HEK293T (cell line): ENCODE results near the gene PIBF1.

Experiments used
- ARNT ChIP-seq: fragments of 450-650 bp; IDR thresholded peaks from 2 replicates; pipeline ENCODE4 v1.6.1; 2017; ENCODE audit warnings: mild to moderate bottlenecking
- ELF4 ChIP-seq: fragments of 450-650 bp; IDR thresholded peaks from 2 replicates; pipeline ENCODE4 v1.6.1; 2017; ENCODE audit warnings: antibody characterized with exemption
- FOXK2 ChIP-seq: fragments of 450-650 bp; IDR thresholded peaks from 2 replicates; pipeline ENCODE4 v1.6.1; 2016; ENCODE audit warnings: mild to moderate bottlenecking
- FOXM1 ChIP-seq: fragments of 450-650 bp; IDR thresholded peaks from 2 replicates; pipeline ENCODE4 v1.6.1; 2017; ENCODE audit warnings: mild to moderate bottlenecking, borderline replicate concordance
- HDGF ChIP-seq: fragments of 450-650 bp; IDR thresholded peaks from 2 replicates; pipeline ENCODE4 v1.6.1; 2017; ENCODE audit warnings: antibody characterized with exemption, borderline replicate concordance
- LEF1 ChIP-seq: fragments of 450-650 bp; IDR thresholded peaks from 2 replicates; pipeline ENCODE4 v1.6.1; 2017; ENCODE audit warnings: mild to moderate bottlenecking, borderline replicate concordance
- NFRKB ChIP-seq: fragments of 450-650 bp; IDR thresholded peaks from 2 replicates; pipeline ENCODE4 v1.6.1; 2016; ENCODE audit warnings: mild to moderate bottlenecking, moderate library complexity
- SP1 ChIP-seq: fragments of 450-650 bp; IDR thresholded peaks from 2 replicates; pipeline ENCODE4 v1.6.1; 2017
- SUZ12 ChIP-seq: fragments of 450-650 bp; IDR thresholded peaks from 2 replicates; pipeline ENCODE4 v1.6.1; 2016; ENCODE audit warnings: mild to moderate bottlenecking
- TARDBP ChIP-seq: fragments of 450-650 bp; IDR thresholded peaks from 2 replicates; pipeline ENCODE4 v1.6.1; 2016
- ZNF384 ChIP-seq: fragments of 450-650 bp; IDR thresholded peaks from 2 replicates; pipeline ENCODE4 v1.6.1; 2016
- TF ChIP-seq, protein P1 (sequence below): fragments of 450-650 bp; IDR thresholded peaks from 2 replicates; pipeline ENCODE4 v1.6.1; 2016

DNA sequence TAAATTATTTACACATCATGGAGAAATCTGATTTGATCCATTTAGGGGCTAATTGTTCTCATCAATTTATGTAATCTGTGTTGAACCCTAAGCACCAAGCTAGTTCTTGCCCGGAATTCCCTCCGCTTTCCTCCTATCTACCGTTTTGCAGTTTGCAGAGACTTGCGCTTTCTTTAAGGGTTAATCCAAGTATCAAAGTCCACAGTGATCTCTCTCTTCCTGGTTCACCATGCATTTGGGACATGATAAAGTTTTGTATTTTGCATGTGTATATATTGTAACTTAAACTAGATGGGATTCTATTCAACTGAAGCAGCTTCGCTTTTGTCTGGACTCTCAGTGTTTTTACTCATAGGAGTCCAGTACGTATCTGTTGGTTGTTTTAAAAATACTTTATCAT, 263.1 kb downstream of the PIBF1 start:
- no peak for TF ChIP-seq SP1
- TF ChIP-seq, protein P1, sequence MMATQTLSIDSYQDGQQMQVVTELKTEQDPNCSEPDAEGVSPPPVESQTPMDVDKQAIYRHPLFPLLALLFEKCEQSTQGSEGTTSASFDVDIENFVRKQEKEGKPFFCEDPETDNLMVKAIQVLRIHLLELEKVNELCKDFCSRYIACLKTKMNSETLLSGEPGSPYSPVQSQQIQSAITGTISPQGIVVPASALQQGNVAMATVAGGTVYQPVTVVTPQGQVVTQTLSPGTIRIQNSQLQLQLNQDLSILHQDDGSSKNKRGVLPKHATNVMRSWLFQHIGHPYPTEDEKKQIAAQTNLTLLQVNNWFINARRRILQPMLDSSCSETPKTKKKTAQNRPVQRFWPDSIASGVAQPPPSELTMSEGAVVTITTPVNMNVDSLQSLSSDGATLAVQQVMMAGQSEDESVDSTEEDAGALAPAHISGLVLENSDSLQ, result no peak
- TF ChIP-seq FOXM1, result no peak
- TF ChIP-seq NFRKB, result no peak
- TF ChIP-seq ELF4, result no peak
- no peak for TF ChIP-seq FOXK2
- no peak for TF ChIP-seq ZNF384
- TF ChIP-seq TARDBP, result no peak
- no peak for TF ChIP-seq LEF1
- no peak for TF ChIP-seq HDGF
- no peak for TF ChIP-seq SUZ12
- TF ChIP-seq ARNT, result no peak
